H1 (cell line): ENCODE measurements around the gene LANCL3. TPM values are rescaled to one million over a fixed set of nuclear protein-coding genes. Genes with fewer than 3 reads are reported as not detected.

Experiments used
- CBX5 ChIP-seq: fragments of 300-800, 300-1000 bp; sonication (generic); IDR thresholded peaks from 2 replicates; pipeline ENCODE4 v1.7.1; 2016; ENCODE audit warnings: antibody characterized with exemption, low read length, low read depth
- polyA plus RNA-seq, 7 experiments: library from polyadenylated mRNA; depleted of rRNA in 3 of 7; stranded (reverse) in 5 of 7; unstranded in 2 of 7; fragments of >200 nt in 5 of 7; fragments of 200-250 nt in 2 of 7; gene quantifications; 1 replicate in 5 of 7; 2 replicates in 1 of 7; 4 replicates in 1 of 7; pipeline versions ENCODE4 v1.2.1 to v1.2.3, GENCODE V29; 2011 to 2013; ENCODE audit warnings: missing spikeins in 2 of 7, mixed read lengths in 2 of 7
- total RNA-seq: library from RNA; stranded (reverse); fragmentation: NEBNext Ultra II Directional; extraction: Animal tissue kit (Norgen Biotek cat#: 25700); gene quantifications from 2 replicates; pipeline ENCODE4 v1.2.1, GENCODE V29; 2021
- TF ChIP-seq, protein P1 (sequence below), 3 experiments: IDR thresholded peaks; 1 replicate in 2 of 3; 2 replicates in 1 of 3; pipeline versions ENCODE4 v1.5.1 to v1.6.1; 2011; ENCODE audit warnings: low read length in 3 of 3, mild to moderate bottlenecking in 3 of 3, inconsistent platforms in 2 of 3, low read depth in 1 of 3, moderate library complexity in 1 of 3; ENCODE audit not compliant: insufficient read depth in 1 of 3; ENCODE audit errors: control extremely low read depth in 1 of 3

LANCL3 gene
- total and polyA plus RNA-seq, 2 of the 8 experiments (the other 6 are each of a cell fraction or from before 2014, with no cell fraction given): 0.11 to 0.37 TPM

- no peak for TF ChIP-seq CBX5
- TF ChIP-seq, protein P1, sequence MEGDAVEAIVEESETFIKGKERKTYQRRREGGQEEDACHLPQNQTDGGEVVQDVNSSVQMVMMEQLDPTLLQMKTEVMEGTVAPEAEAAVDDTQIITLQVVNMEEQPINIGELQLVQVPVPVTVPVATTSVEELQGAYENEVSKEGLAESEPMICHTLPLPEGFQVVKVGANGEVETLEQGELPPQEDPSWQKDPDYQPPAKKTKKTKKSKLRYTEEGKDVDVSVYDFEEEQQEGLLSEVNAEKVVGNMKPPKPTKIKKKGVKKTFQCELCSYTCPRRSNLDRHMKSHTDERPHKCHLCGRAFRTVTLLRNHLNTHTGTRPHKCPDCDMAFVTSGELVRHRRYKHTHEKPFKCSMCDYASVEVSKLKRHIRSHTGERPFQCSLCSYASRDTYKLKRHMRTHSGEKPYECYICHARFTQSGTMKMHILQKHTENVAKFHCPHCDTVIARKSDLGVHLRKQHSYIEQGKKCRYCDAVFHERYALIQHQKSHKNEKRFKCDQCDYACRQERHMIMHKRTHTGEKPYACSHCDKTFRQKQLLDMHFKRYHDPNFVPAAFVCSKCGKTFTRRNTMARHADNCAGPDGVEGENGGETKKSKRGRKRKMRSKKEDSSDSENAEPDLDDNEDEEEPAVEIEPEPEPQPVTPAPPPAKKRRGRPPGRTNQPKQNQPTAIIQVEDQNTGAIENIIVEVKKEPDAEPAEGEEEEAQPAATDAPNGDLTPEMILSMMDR (IDR thresholded peaks at IDR 0.05; ENCODE audit: control extremely low read depth in 1 of 3, insufficient read depth in 1 of 3, low read depth in 1 of 3, low read length in 3 of 3): no peak
Observed at GRCh38 chrX:37594755-37595382, 23.4 kb downstream of the LANCL3 start (continued).
